GM19351 (cell line): ENCODE results near the gene SEC14L5.
"Not testable (repeated sequence)": the region's sequence is repeated elsewhere in the genome, so short reads cannot be mapped to it uniquely, and the experiment has no call there.

ENCODE experiments used
- ATAC-seq: cut with Tn5 transposase; IDR thresholded peaks from one replicate; pipeline ENCODE4 v1.9.1; 2021; ENCODE audit warnings: mild to moderate bottlenecking, moderate library complexity; ENCODE audit not compliant: unreplicated experiment

The SEC14L5 gene

DNA sequence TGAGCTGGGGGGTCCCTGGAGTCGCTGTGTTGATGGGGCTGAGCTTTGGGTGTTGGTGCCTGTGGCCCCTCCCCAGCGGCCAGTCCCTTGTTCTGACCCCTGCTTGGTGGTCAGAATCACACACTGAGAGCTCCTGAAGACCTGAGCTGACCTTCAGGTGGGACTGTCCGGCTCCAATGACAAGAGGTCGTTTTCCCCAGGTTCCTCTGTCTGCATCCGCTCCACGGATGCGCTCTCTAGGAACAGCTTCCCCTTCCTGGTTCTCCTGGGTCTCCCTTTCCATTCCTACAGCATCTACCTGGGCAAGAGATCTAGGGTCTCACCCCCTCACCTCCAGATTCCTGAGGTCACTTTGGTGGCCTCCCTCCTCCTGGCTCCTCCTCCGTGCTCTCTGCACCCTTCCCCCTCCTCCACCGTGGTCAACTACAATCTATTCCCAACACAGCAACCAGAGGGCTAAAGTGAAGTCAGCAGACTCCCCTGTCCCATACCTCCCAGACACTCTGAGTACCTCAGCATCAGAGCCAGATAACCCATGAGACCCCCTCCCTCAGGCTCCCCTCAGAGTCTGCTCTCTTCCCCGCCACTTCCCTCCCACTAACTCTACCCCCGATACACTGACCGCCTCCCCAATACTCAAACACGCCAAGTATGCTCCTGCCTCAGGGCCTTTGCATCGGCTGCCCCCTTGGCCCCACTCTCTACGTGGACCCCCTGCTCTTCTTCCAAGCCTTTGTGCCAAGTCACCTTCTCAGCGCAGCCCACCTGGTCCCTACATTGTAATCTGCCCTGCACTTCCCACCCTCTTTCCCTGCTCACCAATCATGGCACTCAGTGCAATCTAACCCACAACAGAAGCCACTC is 9.0 kb upstream of the SEC14L5 start:
- ATAC-seq = no peak

DNA sequence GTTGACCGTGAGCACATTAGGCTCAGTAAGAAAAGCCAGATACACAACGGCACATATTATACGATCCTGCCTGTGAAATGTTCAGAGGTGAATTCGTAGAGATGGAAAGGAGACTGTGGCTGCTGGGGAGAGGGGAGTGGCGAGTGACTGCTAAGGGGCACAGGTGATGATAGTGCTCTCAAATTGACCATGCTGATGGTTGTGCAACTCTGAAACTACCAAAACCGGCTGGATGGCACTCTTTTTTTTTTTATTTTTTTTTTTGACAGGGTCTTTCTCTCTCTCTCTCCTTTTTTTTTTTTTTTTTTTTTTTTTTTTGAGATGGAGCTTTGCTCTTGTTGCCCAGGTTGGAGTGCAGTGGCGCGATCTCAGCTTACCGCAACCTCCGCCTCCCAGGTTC is 8.1 kb upstream of the SEC14L5 start:
- no peak for ATAC-seq

DNA sequence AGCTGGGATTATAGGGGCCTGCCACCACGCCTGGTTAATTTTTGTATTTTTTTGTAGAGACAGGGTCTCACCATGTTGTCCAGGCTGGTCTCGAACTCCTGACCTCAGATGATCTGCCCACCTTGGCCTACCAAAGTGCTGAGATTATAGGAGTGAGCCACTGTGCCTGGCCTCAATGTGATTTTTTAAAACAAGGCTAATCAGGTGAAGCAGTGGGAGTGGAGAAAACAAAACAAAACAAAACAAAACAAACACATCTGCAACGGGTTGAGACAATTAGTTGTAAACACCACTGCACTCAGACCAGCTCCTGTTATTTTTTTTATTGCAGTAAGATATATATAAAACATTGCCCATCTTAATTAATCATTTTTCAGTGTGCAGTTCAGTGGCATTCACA is 6.5 kb upstream of the SEC14L5 start:
- not testable (repeated sequence) for ATAC-seq

DNA sequence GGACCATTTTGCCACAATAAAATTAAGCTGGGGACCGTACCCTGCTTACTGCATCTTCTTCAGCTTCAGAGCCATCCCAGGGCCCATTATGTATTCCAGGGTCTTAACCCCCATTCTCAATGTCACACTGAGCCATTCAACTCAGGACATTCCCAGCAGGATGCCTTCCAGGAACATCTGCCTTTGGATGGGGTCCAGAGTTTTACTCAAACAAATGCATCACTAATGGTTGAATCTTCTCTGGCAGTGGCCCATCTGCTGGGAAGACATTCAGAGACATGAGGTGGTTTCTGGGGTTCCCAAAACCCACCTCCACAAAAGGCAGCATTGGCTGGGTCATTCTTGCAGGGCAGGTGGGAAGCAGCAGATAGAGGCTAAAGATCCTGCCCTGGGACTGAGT is 3.4 kb upstream of the SEC14L5 start:
- ATAC-seq = no peak

DNA sequence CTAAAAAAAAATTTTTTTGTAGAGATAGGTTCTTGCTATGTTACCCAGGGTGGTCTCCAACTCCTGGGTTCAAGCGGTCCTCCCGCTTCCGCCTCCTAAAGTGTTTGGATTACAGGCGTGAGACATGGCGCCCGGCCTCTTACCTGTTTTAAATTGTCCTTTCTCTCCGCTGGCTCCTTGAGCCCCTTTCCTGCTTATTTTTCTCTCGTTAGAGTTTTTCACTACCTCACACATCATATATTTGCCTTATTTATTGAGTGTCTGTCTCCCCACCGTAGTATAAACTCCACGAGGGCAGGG is 760 bp upstream of the SEC14L5 start:
- no peak for ATAC-seq

DNA sequence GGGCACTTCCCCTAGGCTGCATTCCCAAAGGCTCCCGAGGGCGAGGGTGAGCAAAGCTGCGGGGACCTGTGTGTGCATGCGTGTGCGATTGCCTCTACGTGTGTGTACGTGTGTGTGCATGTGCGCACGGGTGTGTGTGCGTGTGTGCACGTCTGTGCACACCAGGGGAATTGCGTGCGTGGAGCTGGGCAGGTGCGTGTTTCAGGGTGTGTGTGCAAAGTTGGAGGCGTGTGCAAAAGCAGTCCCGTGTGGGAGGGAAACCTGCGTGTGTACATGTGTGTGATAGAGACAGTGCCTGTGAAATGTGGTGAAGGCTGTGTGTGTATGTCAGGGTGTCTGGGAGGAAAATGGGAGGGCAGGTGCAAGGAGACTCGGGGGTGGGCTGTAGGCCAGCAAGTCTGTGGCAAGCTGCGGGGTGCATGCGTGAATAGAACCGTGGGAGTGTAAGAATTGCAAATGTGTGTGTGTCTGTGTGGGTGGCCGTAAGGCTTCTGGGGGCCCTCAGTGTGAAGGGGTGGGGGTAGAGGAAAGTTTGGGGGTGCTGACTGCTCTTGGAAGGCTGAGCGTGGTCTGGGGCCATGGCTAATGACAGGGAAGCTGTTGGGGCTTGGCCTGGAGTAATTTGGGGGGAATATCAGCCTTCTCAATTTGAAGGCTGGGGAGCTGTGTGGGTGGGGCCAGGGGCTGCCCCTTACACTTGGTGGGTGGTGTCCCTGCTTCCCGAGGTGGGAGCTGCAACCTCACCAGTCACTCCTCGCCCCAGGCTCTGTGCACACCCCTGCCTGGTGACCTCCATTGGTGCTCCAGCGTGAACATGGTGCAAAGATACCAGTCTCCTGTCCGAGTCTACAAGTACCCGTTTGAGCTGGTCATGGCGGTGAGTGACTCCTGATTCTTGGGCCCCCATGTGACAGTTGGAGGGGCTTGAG is 644 bp downstream of the SEC14L5 start:
- ATAC-seq = no peak

DNA sequence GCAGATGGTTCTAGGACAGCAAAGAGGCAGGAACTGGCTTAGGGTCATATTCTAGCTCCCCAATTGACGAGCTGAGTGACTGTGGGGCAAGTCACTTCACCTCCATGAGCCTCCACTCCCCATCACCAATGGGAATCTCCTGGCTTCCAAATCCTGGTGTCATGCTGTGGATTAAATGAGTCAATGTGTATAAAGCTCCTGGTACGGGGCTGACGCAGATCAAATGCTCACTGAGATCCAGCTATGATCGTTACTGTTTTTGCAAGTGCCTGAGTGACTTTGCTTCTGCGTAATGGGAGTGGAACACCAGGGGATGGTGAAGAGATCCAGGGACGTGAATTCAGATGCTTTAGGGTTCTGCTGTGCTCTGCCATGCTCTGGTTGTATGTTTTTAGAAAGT is 2.4 kb downstream of the SEC14L5 start:
- ATAC-seq = no peak

DNA sequence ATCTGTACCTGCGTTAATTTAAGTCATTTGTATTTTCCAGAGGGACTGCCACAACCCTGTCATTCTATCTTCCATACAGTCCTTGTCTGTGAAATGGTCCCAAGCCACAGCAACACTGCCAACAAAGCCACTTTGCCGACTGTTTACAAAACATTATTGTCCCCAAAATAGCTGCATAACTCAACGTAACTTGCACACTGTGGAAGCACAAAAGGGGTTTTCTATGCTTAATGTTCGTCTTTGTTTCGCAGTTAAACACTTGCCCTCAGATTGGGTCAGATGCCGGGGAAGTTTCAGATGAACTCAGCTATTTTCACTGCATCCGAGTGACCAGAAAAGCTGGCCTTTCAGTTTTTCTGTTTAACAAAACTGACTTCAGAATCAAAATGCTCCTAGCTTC is 4.6 kb downstream of the SEC14L5 start:
- ATAC-seq = no peak

DNA sequence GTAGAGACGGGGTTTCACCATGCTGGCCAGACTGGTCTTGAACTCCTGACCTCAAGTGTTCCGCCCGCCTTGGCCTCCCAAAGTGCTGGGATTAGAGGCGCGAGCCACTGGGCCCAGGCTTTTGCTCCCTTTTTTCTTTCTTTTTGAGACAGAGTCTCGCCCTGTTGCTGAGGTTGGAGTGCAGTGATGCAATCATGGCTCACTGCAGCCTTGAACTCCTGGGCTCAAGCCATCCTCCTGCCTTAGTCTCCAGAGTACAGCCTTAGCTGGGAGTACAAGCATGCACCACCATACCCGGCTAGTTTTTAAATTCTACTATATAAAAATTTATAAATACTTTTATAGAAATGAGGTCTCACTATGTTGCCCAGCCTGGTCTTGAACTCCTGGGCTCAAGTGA is 5.4 kb downstream of the SEC14L5 start:
- not testable (repeated sequence) for ATAC-seq

DNA sequence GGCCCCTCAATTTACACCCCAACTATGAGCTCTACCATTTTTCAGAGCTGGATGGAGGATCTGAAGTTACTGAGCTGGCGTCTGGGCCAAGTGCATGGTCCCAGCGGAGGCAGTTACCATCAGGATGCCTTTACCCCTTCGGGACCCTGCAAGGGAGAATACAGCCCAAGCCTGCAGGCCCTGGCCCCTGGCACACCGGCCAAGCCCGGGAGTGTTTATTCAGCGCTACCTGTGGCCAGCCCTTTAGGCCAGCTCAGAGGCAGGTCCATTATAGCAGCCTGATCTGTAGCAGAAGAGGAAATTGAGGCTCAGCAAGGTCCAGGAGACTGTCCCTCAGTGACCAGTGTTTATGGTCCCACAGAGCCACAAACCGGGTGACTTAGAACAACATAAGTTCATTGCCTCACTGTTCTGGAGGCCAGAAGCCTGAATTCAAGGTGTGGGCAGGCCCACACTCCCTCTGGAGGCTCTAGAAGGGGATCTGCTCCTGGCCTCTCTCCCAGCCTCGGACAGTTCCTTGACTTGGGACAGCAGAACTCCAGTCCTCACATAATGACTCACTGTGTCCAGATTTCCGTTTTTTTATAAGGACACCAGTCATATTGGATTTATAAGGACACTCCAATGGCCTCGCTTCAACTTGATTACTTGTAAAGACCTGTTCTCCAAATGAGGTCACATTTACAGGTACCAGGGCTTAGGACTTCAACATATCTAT is 8.8 kb downstream of the SEC14L5 start:
- ATAC-seq = no peak

DNA sequence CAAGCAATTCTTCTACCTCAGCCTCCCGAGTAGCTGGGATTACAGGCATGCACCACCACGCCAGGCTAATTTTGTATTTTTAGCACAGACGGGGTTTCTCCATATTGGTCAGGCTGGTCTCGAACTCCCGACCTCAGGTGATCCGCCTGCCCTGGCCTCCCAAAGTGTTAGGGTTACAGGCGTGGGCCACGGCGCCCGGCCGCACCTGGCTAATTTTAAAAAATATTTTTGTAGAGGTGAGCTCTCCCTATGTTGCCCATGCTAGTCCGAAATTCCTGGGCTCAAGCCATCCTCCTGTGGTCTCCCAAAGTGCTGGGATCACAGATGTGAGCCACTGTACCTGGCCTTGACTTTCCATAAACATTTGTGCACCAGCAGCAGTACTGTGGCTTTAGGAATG is 10.1 kb downstream of the SEC14L5 start:
- not testable (repeated sequence) for ATAC-seq

DNA sequence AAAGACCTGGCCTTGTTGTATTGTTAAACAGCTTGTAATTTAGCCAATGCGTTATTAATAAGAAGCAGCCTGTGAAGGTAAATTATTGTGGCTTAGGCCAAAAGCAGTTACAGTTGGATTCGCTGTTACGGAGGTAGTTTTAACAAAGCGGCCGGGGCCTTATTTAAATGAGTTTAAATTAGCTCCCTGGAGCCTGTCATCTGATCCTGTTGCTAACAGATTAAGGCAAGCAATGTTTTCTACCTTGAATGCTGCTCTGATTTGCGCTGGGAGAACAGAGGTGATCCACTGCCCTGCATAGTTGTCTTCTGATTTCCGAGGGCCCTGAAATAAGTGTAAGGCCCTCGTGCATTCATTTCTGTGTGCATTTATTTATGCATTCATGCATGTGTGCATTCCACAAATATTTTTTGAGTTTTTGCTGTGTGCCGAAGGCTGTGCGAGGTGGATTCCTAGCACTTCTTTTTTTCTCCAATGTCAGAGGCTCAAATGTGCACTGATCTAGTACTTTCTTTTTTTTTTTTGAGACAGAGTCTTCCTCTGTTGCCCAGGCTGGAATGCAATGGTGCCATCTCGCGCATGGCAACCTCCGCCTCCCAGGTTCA is 10.9 kb downstream of the SEC14L5 start:
- no peak for ATAC-seq

DNA sequence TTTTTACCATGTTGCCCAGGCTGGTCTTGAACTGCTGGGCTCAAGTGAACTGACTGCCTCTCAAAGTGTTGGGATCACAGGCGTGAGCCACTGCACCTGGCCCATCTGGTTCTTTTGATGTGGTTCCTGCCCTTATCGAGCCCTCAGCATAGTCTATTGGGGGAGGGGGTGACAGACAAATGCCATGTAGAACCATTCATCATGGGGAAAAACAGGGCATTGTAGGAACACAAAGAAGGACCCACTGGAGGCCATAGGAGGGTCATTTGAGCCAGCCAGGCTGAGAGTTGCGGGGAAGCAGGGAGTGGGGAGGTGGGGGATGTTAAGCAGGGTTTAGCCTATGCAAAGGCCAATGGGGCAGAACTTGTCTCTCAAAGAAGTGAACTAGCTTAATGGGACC is 11.9 kb downstream of the SEC14L5 start:
- ATAC-seq = no peak

DNA sequence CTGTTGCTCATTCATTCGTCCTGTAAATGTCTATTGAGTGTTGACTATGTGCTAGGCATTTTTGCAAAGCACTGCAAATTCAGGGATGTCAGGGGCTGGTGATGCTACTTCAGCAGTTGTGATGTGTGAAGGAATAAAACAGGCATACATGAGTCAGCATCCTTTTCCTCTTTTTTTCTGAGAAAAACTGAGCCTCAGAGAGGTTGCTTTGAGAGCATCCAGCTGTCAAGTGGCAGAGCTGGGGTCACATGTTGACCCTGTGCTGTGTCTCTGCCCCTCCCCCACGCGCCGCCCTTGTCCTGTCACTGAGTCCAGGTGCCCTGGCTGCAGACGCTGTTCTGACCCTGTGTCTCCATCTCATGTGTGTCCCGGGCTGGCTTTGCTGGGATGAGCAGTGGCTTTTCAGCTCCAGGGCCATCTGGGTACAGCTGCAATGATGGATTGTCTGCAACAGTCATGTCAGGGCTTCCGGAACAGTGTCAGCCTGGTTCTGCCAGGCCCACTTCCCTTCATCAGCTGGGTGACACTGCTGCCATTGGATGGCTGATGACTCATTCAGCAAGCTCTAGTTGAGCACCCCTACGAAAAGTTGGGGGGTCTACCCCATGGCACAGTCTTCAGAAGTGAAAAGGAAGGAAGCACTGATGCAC is 14.9 kb downstream of the SEC14L5 start:
- no peak for ATAC-seq

DNA sequence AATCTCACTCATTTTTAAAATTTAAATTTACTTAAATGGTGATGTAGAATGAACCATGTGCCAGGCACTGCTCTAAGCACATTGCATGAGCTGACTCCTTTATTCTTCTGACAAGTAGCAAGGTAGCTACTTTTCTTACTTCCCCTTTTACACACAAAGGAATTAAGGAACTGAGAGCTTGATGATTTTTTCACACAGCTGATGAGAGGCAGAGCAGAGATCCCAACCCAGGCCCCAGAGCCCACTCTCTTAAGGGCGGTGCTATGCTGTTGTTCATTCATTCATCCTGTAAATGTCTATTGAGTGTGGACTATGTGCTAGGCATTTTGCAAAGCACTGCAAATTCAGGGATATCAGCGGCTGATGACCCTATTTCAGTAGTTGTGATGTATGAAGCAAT is 17.9 kb downstream of the SEC14L5 start:
- ATAC-seq = peak; percentile 99

DNA sequence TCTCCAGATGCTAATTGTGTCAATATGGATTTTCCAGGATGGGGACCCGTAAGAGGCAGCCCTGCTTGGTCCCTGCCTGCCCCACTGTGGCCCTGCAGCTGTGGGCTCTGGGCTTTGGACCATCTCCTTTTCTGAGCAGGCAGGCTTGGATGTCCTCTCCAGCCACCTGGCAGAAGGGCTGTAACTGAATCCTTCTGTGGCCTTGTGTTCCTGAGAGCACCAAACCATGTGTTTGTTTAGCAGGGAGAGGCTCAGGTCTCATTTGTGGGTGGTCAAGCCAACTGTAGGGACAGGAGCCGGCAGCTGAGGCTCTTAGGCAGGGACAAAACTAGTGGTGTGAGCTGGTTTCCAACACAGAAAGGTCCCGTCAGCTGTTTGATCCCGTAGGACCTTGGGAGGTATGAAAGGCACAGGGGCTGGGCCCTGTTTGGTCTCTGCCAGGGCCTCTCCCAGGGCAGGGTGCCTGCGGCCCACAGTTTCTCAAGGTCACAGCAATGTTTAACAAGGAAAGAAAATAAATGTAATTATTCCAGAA is 18.5 kb downstream of the SEC14L5 start:
- ATAC-seq = no peak

DNA sequence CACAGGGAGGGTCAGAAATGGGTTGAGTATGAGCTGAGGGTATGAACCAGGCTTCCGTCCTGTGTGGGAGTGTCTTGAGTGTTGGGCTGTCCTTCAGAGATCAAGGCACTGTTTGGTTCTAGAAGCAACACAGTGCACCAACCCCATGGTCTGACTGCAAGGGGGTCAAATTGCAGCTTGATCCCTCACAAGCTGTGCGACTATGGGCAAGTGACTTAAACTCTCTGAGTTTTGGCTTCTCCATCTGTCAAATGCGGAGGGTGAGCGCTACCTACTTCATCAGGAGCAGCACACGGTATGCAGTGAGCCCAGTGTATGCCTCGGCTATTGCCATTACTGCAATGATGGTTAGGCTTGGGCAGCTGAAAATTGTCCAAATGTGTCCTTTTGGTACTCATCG is 21.0 kb downstream of the SEC14L5 start:
- ATAC-seq = no peak

DNA sequence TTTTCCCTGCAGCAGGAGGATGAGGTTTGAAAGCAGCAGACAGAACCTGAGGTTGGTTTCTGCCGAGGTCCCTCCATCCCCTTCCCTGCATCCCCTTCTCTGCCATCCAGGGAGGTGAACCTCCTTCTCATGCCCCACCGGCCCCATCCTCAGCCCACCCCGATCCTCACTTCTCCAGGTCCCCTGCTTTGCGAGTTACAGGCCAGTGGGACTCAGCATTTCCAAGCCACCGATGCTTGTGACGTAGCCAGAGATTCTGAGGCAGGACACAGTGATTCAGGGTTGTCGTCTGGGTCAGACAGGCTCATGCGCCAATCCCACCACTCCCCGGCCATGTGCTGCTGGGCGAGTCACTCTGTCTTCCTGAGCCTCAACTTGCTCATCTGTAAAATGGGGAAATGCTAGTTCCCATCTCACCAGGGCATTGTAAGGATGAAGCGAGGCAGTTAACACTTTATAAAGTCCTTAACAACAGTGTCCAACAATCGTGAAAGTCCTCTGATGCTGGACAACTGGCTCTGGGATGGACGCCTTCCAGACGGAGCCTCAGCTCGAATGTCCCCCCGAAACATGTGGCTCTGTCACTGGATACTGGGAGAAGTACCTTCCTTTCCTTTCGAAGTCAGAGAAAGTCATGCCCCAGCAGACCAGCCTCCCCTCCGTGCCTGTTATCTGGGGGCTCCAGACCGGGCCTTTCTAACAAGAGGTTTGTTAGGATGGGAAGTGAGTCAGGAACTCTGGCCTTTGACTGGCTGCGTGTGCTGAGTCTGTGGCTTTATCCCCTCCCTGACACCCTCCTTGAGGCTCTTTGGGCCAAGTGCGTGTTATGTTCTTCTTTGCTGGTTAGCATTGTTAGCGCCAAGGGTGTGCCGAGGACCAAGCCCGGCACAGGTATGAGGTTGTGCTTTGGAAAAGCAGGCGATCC is 21.9 kb downstream of the SEC14L5 start:
- ATAC-seq = no peak

DNA sequence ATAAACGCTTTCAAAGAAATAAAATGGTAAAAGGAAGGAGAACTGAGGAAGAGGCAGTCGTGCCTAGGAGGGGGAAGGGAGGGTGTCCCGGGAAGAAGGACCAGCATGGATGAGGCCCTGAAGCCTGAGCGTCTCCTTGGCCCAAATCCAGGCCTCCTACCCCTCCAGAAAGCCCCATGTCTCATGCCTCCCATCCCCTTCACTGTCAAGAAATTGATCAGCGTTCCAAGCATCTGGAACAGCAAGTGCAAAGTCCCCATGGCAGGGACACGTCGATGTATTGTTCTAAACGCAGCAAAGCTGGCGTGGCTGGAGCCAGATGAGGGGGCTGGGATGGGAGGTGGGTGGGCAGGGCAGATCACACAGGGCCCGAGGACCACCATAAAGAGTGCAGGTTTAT is 22.6 kb downstream of the SEC14L5 start:
- no peak for ATAC-seq
